ENCODE data around the gene LAG3. TPM values are rescaled to one million over a fixed set of nuclear protein-coding genes. Genes with fewer than 3 reads are reported as not detected.

LAG3 gene
- polyA plus RNA-seq, 1 donor (not counting 4 experiments of a cell fraction or from before 2014, with no cell fraction given): 0.09 TPM

DNA sequence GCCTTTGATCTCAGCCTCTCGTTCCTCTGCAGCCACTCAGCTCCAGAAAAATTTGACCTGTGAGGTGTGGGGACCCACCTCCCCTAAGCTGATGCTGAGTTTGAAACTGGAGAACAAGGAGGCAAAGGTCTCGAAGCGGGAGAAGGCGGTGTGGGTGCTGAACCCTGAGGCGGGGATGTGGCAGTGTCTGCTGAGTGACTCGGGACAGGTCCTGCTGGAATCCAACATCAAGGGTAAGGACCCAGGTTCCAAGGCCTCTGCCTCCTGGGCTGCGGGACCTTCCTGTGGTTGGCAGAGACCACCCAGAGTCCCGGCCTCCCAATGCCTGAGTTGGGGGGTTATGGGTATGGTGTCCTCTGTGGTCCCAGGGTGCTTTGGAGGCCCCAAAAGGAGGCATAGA, 44.8 kb downstream of the LAG3 start:
- H3K4me1 ChIP-seq (ENCODE audit: control insufficient read depth, extremely low read depth, insufficient read depth, low read length): no peaks in the 10 kb centered on the region
- H3K4me2 ChIP-seq (ENCODE audit: control insufficient read depth, extremely low read depth, insufficient read depth, low read depth, low read length): no peak overlapping the region
- H3K9me1 ChIP-seq (ENCODE audit: control insufficient read depth, extremely low read depth, insufficient read depth, low read length): no peaks in the 10 kb centered on the region
- H3K27ac ChIP-seq (ENCODE audit: control insufficient read depth, insufficient read depth, low read length): no peak overlapping the region
- H3K9me3 ChIP-seq (ENCODE audit: control insufficient read depth, low read depth, low read length): no peaks in the 10 kb centered on the region
- no peaks in the 10 kb centered on the region for H3K36me3 ChIP-seq (ENCODE audit: control insufficient read depth in 2 of 2, extremely low read depth in 1 of 2, insufficient read depth in 2 of 2, low read length in 2 of 2)
- dilution Hi-C loops (cut with MboI; ENCODE audit: extremely low pct_ligation_motif_present, low sequenced_read_pairs): no loop called here
- no peak overlapping the region for H2AFZ ChIP-seq (ENCODE audit: control insufficient read depth, low read length)
- H4K20me1 ChIP-seq (ENCODE audit: control insufficient read depth, extremely low read depth, insufficient read depth, low read length): no peaks in the 10 kb centered on the region
- peaks cover 45% of the 10 kb centered on the region for H3K27me3 ChIP-seq (ENCODE audit: control insufficient read depth, extremely low read depth, insufficient read depth, low read length)
- no peak overlapping the region for H3K9ac ChIP-seq (ENCODE audit: control insufficient read depth, extremely low read depth, insufficient read depth, low read length)
- no peak overlapping the region for H3K4me3 ChIP-seq (ENCODE audit: control insufficient read depth in 2 of 3, extremely low read depth in 1 of 3, insufficient read depth in 2 of 3, low read depth in 1 of 3, low read length in 3 of 3)
- FAIRE-seq (no peak), DNase-seq (ENCODE audit: low read depth, low spot score) (no peak)
- no peaks in the 10 kb centered on the region for H3K79me2 ChIP-seq (ENCODE audit: control insufficient read depth, insufficient read depth, low read length)
- TF ChIP-seq EZH2 (IDR thresholded peaks at IDR 0.05; ENCODE audit: low read length): no peak
- TF ChIP-seq, protein P1, sequence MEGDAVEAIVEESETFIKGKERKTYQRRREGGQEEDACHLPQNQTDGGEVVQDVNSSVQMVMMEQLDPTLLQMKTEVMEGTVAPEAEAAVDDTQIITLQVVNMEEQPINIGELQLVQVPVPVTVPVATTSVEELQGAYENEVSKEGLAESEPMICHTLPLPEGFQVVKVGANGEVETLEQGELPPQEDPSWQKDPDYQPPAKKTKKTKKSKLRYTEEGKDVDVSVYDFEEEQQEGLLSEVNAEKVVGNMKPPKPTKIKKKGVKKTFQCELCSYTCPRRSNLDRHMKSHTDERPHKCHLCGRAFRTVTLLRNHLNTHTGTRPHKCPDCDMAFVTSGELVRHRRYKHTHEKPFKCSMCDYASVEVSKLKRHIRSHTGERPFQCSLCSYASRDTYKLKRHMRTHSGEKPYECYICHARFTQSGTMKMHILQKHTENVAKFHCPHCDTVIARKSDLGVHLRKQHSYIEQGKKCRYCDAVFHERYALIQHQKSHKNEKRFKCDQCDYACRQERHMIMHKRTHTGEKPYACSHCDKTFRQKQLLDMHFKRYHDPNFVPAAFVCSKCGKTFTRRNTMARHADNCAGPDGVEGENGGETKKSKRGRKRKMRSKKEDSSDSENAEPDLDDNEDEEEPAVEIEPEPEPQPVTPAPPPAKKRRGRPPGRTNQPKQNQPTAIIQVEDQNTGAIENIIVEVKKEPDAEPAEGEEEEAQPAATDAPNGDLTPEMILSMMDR (optimal IDR thresholded peaks at IDR 0.05 in 1 of 3, IDR thresholded peaks at IDR 0.05 in 1 of 3, conservative IDR thresholded peaks at IDR 0.05 in 1 of 3; ENCODE audit: extremely low read depth in 1 of 3, insufficient read depth in 2 of 3, low read length in 3 of 3): no peak

DNA sequence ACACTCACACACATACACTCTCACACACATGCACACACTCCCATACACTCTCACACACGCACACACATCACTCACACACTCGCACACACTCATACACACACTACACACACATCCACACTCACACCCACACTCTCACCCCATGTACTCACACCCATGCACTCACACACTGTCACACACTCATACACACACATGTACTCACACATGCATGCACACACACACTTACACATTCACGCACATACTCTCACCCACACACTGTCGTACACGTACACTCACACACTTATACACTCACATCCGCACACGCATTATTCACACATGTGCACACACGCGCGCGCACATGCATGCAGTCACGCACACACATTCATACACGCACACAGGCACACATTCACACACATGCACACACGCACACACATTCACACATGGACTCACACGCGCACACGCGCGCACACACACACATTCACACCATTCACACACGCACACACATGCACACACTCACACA, 45.4 kb downstream of the LAG3 start:
- TF ChIP-seq, protein P1 (optimal IDR thresholded peaks at IDR 0.05 in 1 of 3, IDR thresholded peaks at IDR 0.05 in 1 of 3, conservative IDR thresholded peaks at IDR 0.05 in 1 of 3; ENCODE audit: extremely low read depth in 1 of 3, insufficient read depth in 2 of 3, low read length in 3 of 3): no peak
- TF ChIP-seq EZH2 (IDR thresholded peaks at IDR 0.05; ENCODE audit: low read length): no peak
- no peaks in the 10 kb centered on the region for H3K9me1 ChIP-seq (ENCODE audit: control insufficient read depth, extremely low read depth, insufficient read depth, low read length)
- no peak overlapping the region for H2AFZ ChIP-seq (ENCODE audit: control insufficient read depth, low read length)
- no peak overlapping the region for H3K4me2 ChIP-seq (ENCODE audit: control insufficient read depth, extremely low read depth, insufficient read depth, low read depth, low read length)
- H3K4me3 ChIP-seq (ENCODE audit: control insufficient read depth in 2 of 3, extremely low read depth in 1 of 3, insufficient read depth in 2 of 3, low read depth in 1 of 3, low read length in 3 of 3): no peak overlapping the region
- H3K36me3 ChIP-seq (ENCODE audit: control insufficient read depth in 2 of 2, extremely low read depth in 1 of 2, insufficient read depth in 2 of 2, low read length in 2 of 2): no peaks in the 10 kb centered on the region
- H3K9me3 ChIP-seq (ENCODE audit: control insufficient read depth, low read depth, low read length): no peaks in the 10 kb centered on the region
- H3K27ac ChIP-seq (ENCODE audit: control insufficient read depth, insufficient read depth, low read length): no peak overlapping the region
- H3K27me3 ChIP-seq (ENCODE audit: control insufficient read depth, extremely low read depth, insufficient read depth, low read length): peaks cover 51% of the 10 kb centered on the region
- no peak overlapping the region for H3K9ac ChIP-seq (ENCODE audit: control insufficient read depth, extremely low read depth, insufficient read depth, low read length)
- H4K20me1 ChIP-seq (ENCODE audit: control insufficient read depth, extremely low read depth, insufficient read depth, low read length): no peaks in the 10 kb centered on the region
- H3K4me1 ChIP-seq (ENCODE audit: control insufficient read depth, extremely low read depth, insufficient read depth, low read length): no peaks in the 10 kb centered on the region
- DNase-seq (ENCODE audit: low read depth, low spot score) (no peak), FAIRE-seq (no peak)
- H3K79me2 ChIP-seq (ENCODE audit: control insufficient read depth, insufficient read depth, low read length): no peaks in the 10 kb centered on the region
- dilution Hi-C loops (cut with MboI; ENCODE audit: extremely low pct_ligation_motif_present, low sequenced_read_pairs): no loop called here
